HEK293 (cell line): ENCODE measurements around the gene CDK14.

ENCODE experiments used
- CTCF ChIA-PET: fragments of 350-600 bp; formaldehyde crosslinking; extraction: SDS; loops from one replicate; lab custom pipeline; 2021; ENCODE audit warnings: antibody characterized with exemption; lab: Yijun Ruan, JAX
- POLR2A ChIA-PET: fragments of 300-600 bp; formaldehyde crosslinking; extraction: SDS; loops from one replicate; lab custom pipeline; 2020; ENCODE audit warnings: antibody characterized with exemption, inconsistent platforms; lab: Yijun Ruan, JAX
- H3K27ac ChIP-seq: fragments of 200-500 bp; sonication (Bioruptor generic); 2 replicates; pipeline ENCODE4 v1.5.1; 2014; ENCODE audit warnings: low read depth, low read length, control low read depth, inconsistent platforms; ENCODE audit errors: extremely low read depth
- H3K36me3 ChIP-seq, 2 experiments: fragments of 200-500 bp in 1 of 2; sonication (Bioruptor generic) in 1 of 2; 1 replicate in 1 of 2; 2 replicates in 1 of 2; pipeline ENCODE4 v1.5.1; 2014 to 2017; ENCODE audit warnings: inconsistent platforms in 2 of 2, low read length in 2 of 2; ENCODE audit not compliant: control insufficient read depth in 2 of 2, insufficient read depth in 1 of 2
- H3K4me1 ChIP-seq: fragments of 200-500 bp; sonication (Bioruptor generic); 2 replicates; pipeline ENCODE4 v1.5.1; 2014; ENCODE audit warnings: mild to moderate bottlenecking, low read length, inconsistent platforms; ENCODE audit not compliant: control insufficient read depth, insufficient read depth
- H3K4me3 ChIP-seq: 2 replicates; pipeline ENCODE4 v1.5.1; 2011; ENCODE audit warnings: low read depth, mild to moderate bottlenecking, control low read depth, low read length, moderate library complexity
- H3K9me3 ChIP-seq: fragments of 200-500 bp; sonication (Bioruptor generic); 2 replicates; pipeline ENCODE4 v1.5.1; 2014; ENCODE audit warnings: low read depth, low read length, inconsistent platforms; ENCODE audit not compliant: control insufficient read depth, insufficient read depth
- AEBP2 ChIP-seq: fragments of 450-650 bp; formaldehyde crosslinking; IDR thresholded peaks from 2 replicates; pipeline ENCODE4 v1.5.1; 2016; ENCODE audit warnings: missing biosample characterization, missing genetic modification characterization, borderline replicate concordance
- BCL6B ChIP-seq: fragments of 450-650 bp; formaldehyde crosslinking; IDR thresholded peaks from 2 replicates; pipeline ENCODE4 v1.5.1; 2017; ENCODE audit warnings: missing biosample characterization, missing genetic modification characterization
- HOXD13 ChIP-seq: sonication (generic); formaldehyde crosslinking; IDR thresholded peaks from 2 replicates; pipeline ENCODE4 v1.8.0; 2022; ENCODE audit warnings: missing genetic modification reagents, borderline replicate concordance
- SCRT2 ChIP-seq: fragments of 450-650 bp; formaldehyde crosslinking; IDR thresholded peaks from 2 replicates; pipeline ENCODE4 v1.5.1; 2016; ENCODE audit warnings: missing biosample characterization, missing genetic modification characterization
- TCF7L2 ChIP-seq: IDR thresholded peaks from 2 replicates; pipeline ENCODE4 v1.6.1; 2011; ENCODE audit warnings: low read depth, mild to moderate bottlenecking, inconsistent platforms, low read length, moderate library complexity, borderline replicate concordance
- YY1 ChIP-seq: fragments of 450-650 bp; formaldehyde crosslinking; IDR thresholded peaks from 2 replicates; pipeline ENCODE4 v1.5.1; 2018; ENCODE audit warnings: missing biosample characterization, missing genetic modification characterization
- ZBTB10 ChIP-seq: fragments of 450-650 bp; formaldehyde crosslinking; IDR thresholded peaks from 2 replicates; pipeline ENCODE4 v1.5.1; 2016; ENCODE audit warnings: missing biosample characterization, missing genetic modification characterization
- ZBTB44 ChIP-seq: fragments of 450-650 bp; IDR thresholded peaks from 2 replicates; pipeline ENCODE4 v1.5.1; 2018; ENCODE audit warnings: missing biosample characterization, mild to moderate bottlenecking, missing genetic modification characterization
- ZBTB6 ChIP-seq: fragments of 450-650 bp; formaldehyde crosslinking; IDR thresholded peaks from 2 replicates; pipeline ENCODE4 v1.5.1; 2017; ENCODE audit warnings: missing biosample characterization, missing genetic modification characterization
- ZNF112 ChIP-seq: fragments of 450-650 bp; formaldehyde crosslinking; IDR thresholded peaks from 2 replicates; pipeline ENCODE4 v1.5.0; 2017; ENCODE audit warnings: missing biosample characterization, missing genetic modification characterization
- ZNF157 ChIP-seq: fragments of 450-650 bp; formaldehyde crosslinking; IDR thresholded peaks from 2 replicates; pipeline ENCODE4 v1.5.1; 2016; ENCODE audit warnings: missing biosample characterization, missing genetic modification characterization
- ZNF16 ChIP-seq: fragments of 450-650 bp; formaldehyde crosslinking; IDR thresholded peaks from 2 replicates; pipeline ENCODE4 v1.5.1; 2016; ENCODE audit warnings: low read depth, missing biosample characterization, missing genetic modification characterization
- ZNF214 ChIP-seq: fragments of 450-650 bp; formaldehyde crosslinking; IDR thresholded peaks from 2 replicates; pipeline ENCODE4 v1.5.1; 2017; ENCODE audit warnings: missing biosample characterization, mild to moderate bottlenecking, missing genetic modification characterization, borderline replicate concordance
- ZNF37A ChIP-seq: fragments of 450-650 bp; IDR thresholded peaks from 2 replicates; pipeline ENCODE4 v1.5.1; 2018; ENCODE audit warnings: missing biosample characterization, missing genetic modification characterization
- ZNF398 ChIP-seq: fragments of 450-650 bp; formaldehyde crosslinking; IDR thresholded peaks from 2 replicates; pipeline ENCODE4 v1.5.1; 2017; ENCODE audit warnings: missing biosample characterization, missing genetic modification characterization
- ZNF473 ChIP-seq: fragments of 450-650 bp; formaldehyde crosslinking; IDR thresholded peaks from 2 replicates; pipeline ENCODE4 v1.5.1; 2017; ENCODE audit warnings: missing biosample characterization, missing genetic modification characterization
- ZNF571 ChIP-seq: fragments of 450-650 bp; formaldehyde crosslinking; IDR thresholded peaks from 2 replicates; pipeline ENCODE4 v1.5.0; 2017; ENCODE audit warnings: missing biosample characterization, missing genetic modification characterization
- ZNF660 ChIP-seq: fragments of 450-650 bp; IDR thresholded peaks from 2 replicates; pipeline ENCODE4 v1.5.1; 2018; ENCODE audit warnings: missing biosample characterization, mild to moderate bottlenecking, missing genetic modification characterization
- ZNF670 ChIP-seq: fragments of 450-650 bp; formaldehyde crosslinking; IDR thresholded peaks from 2 replicates; pipeline ENCODE4 v1.5.1; 2016; ENCODE audit warnings: missing biosample characterization, missing genetic modification characterization, low read depth
- ZNF792 ChIP-seq: fragments of 450-650 bp; formaldehyde crosslinking; IDR thresholded peaks from 2 replicates; pipeline ENCODE4 v1.5.1; 2016; ENCODE audit warnings: missing biosample characterization, missing genetic modification characterization
- ZNF843 ChIP-seq: fragments of 450-650 bp; formaldehyde crosslinking; IDR thresholded peaks from 2 replicates; pipeline ENCODE4 v1.5.1; 2016; ENCODE audit warnings: missing biosample characterization, missing genetic modification characterization

Gene CDK14

GRCh38 chr7:91142743-91143142, 546.6 kb downstream of the CDK14 start (continued):
- TF ChIP-seq ZNF660 (tag by site-specific recombination) (no peak), AEBP2 (tag by site-specific recombination) (no peak), ZNF37A (no peak), BCL6B (tag by site-specific recombination) (no peak)

GRCh38 chr7:91149341-91150246, 553.5 kb downstream of the CDK14 start:
- H3K9me3 ChIP-seq, result no peaks in the 10 kb centered on the region
- no peak overlapping the region for H3K4me3 ChIP-seq
- CTCF ChIA-PET, result no interaction called here
- POLR2A ChIA-PET, result no interaction called here
- no peaks in the 10 kb centered on the region for H3K36me3 ChIP-seq
- no peak for TF ChIP-seq TCF7L2
- no peak for TF ChIP-seq HOXD13 (CRISPR knock-in tag)
- no peak for TF ChIP-seq YY1
- TF ChIP-seq ZNF843 (tag by site-specific recombination), result no peak
- no peak for TF ChIP-seq ZNF16
- no peak for TF ChIP-seq ZNF792 (tag by site-specific recombination)
- no peak for TF ChIP-seq ZNF112 (tag by site-specific recombination)
- no peak for TF ChIP-seq ZNF571 (tag by site-specific recombination)
- no peak overlapping the region for H3K27ac ChIP-seq
- no peaks in the 10 kb centered on the region for H3K4me1 ChIP-seq

- ChIA-PET POLR2A (no interaction called here), CTCF (interaction anchor here (0.6 kb wide), 1 partner anchor 397 kb away, joined by 3 read pairs; no protein-coding TSS in a partner anchor)
- Histone ChIP-seq H3K36me3 (no peaks in the 10 kb centered on the region), H3K27ac (no peak overlapping the region), H3K4me3 (no peak overlapping the region), H3K4me1 (no peaks in the 10 kb centered on the region), H3K9me3 (no peaks in the 10 kb centered on the region)
- TF ChIP-seq ZNF398 (tag by site-specific recombination) (no peak), ZBTB44 (no peak), ZBTB6 (no peak), ZNF214 (no peak), ZNF473 (tag by site-specific recombination) (no peak), ZNF157 (no peak), ZNF792 (tag by site-specific recombination) (no peak), SCRT2 (no peak), ZNF670 (no peak), ZBTB10 (tag by site-specific recombination) (no peak)
These were observed 555.8 kb downstream of the CDK14 start for GRCh38 chr7:91151916-91152315.
